Measurements from ENCODE around the gene ANK2.

ANK2 gene

DNA sequence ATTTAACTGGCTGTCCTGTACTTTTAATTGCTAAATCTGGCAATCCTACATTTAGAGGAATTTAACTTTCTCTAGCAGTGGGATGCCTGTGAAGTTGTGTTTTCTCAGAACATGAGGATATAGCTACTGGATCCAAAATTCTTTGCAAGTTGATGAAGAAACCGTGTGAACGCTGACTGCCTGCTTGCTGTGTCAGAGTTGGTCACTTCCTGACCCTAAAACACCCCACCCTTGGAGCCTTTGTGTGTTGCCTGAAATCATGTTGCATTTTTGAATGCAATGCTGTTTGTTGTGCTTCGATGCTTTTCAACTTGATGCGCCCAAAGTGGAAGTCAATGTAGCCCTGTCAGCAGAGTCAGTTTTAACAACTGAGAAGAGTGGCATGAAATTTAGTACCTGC is 211.2 kb downstream of the ANK2 start:
- Histone ChIP-seq H3K4me2 (no peak overlapping the region), H3K4me1 (peaks cover 22% of the 10 kb centered on the region), H3K27me3 (no peaks in the 10 kb centered on the region), H3K9ac (no peak overlapping the region), H3K27ac (no peak overlapping the region), H4K20me1 (no peaks in the 10 kb centered on the region), H3K4me3 (no peak overlapping the region), H3K36me3 (no peaks in the 10 kb centered on the region), H3K9me3 (no peaks in the 10 kb centered on the region)
- TF ChIP-seq Cebpa-rat (IDR thresholded peaks at IDR 0.05): no peak

DNA sequence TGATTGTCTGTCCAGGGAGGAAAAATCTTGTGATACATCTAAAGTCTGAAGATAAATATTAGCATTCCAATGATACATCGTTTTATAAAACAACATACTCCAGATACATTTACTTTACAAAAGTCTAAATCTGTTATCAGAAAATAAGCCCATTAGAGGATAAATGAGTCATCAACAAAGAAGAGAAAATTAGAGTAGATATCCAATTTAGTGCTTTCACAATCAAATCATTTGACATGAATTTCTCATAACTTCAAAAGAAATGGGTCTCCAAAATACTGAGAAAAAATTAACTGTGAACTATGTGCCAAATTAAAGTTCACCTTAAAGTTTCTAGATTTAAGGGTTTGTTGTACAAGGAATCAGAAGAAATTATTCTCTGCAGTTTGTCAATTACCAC is 213.8 kb downstream of the ANK2 start:
- Histone ChIP-seq H4K20me1 (no peaks in the 10 kb centered on the region), H3K4me3 (no peak overlapping the region), H3K4me1 (peaks cover 10% of the 10 kb centered on the region), H3K9ac (no peak overlapping the region), H3K27ac (no peak overlapping the region), H3K36me3 (no peaks in the 10 kb centered on the region), H3K9me3 (no peaks in the 10 kb centered on the region), H3K27me3 (no peaks in the 10 kb centered on the region), H3K4me2 (no peak overlapping the region)
- no peak for TF ChIP-seq Cebpa-rat (IDR thresholded peaks at IDR 0.05)

GRCh38 chr4:113270520-113271319 is 221.3 kb downstream of the ANK2 start:
- no peak overlapping the region for H3K27ac ChIP-seq
- H3K36me3 ChIP-seq: no peaks in the 10 kb centered on the region
- no peaks in the 10 kb centered on the region for H3K27me3 ChIP-seq
- H3K4me2 ChIP-seq: no peak overlapping the region
- no peak for TF ChIP-seq Cebpa-rat (IDR thresholded peaks at IDR 0.05)
- no peaks in the 10 kb centered on the region for H3K4me1 ChIP-seq
- H3K9me3 ChIP-seq: no peaks in the 10 kb centered on the region
- no peak overlapping the region for H3K9ac ChIP-seq
- H4K20me1 ChIP-seq: no peaks in the 10 kb centered on the region
- H3K4me3 ChIP-seq: no peak overlapping the region

DNA sequence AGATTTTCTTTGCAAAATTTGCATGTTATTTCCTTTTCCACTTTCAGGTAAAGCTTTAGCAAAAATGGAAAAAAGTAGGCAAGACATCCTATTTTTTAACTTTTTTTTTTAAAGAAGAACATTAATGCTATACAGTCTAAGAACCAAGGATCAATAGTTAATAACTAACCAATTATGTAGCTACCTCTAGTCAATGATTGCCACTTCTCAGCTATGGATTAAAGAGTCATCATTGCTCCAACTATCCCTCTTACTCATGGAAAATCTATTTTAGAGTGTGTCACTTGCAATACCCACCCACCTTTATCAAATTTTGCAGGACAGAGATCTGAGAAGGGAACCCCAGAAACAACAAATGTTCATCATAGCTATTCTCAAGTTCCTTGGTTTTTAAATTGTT is 223.1 kb downstream of the ANK2 start:
- H3K27me3 ChIP-seq: no peaks in the 10 kb centered on the region
- no peak overlapping the region for H3K4me2 ChIP-seq
- no peaks in the 10 kb centered on the region for H4K20me1 ChIP-seq
- no peak overlapping the region for H3K9ac ChIP-seq
- no peak overlapping the region for H3K27ac ChIP-seq
- H3K4me3 ChIP-seq: no peak overlapping the region
- no peaks in the 10 kb centered on the region for H3K9me3 ChIP-seq
- H3K36me3 ChIP-seq: no peaks in the 10 kb centered on the region
- no peak for TF ChIP-seq Cebpa-rat (IDR thresholded peaks at IDR 0.05)
- H3K4me1 ChIP-seq: no peaks in the 10 kb centered on the region

GRCh38 chr4:113273721-113274220 is 224.3 kb downstream of the ANK2 start:
- Histone ChIP-seq H3K4me2 (no peak overlapping the region), H4K20me1 (no peaks in the 10 kb centered on the region), H3K27me3 (no peaks in the 10 kb centered on the region), H3K36me3 (no peaks in the 10 kb centered on the region), H3K4me1 (no peaks in the 10 kb centered on the region), H3K9ac (no peak overlapping the region), H3K9me3 (no peaks in the 10 kb centered on the region), H3K27ac (no peak overlapping the region), H3K4me3 (no peak overlapping the region)
- no peak for TF ChIP-seq Cebpa-rat (IDR thresholded peaks at IDR 0.05)

GRCh38 chr4:113276464-113277170 is 227.2 kb downstream of the ANK2 start:
- Histone ChIP-seq H3K4me2 (no peak overlapping the region), H3K36me3 (no peaks in the 10 kb centered on the region), H3K9ac (no peak overlapping the region), H4K20me1 (no peaks in the 10 kb centered on the region), H3K27ac (no peak overlapping the region), H3K4me3 (no peak overlapping the region), H3K27me3 (no peaks in the 10 kb centered on the region), H3K9me3 (no peaks in the 10 kb centered on the region), H3K4me1 (no peaks in the 10 kb centered on the region)
- TF ChIP-seq Cebpa-rat (IDR thresholded peaks at IDR 0.05): no peak

DNA sequence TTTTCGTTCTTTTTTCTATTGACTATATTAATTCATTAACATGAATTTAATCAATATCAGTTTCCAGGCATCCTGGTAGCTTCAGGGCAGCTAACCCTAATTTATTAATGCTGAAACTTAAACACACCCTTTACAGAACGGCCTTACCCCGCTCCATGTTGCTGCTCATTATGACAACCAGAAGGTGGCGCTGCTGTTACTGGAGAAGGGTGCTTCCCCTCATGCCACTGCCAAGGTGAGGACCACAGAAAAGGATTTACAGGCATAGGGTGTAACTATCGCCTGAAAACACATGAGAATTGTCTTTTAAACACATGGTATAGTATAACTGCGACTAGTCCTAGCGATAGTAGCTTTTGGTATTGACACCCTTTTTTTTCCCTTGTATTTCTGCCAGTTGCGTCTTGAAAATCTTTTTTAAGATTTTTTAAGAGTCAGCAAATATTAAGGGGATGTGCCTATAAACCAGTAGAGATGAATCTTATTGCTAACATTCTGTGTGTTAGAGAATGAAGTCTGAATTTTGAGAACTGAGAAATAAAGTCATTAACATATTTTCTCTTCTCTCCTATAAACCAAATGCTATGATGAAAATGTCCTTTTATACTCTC is 229.0 kb downstream of the ANK2 start:
- H4K20me1 ChIP-seq: no peaks in the 10 kb centered on the region
- TF ChIP-seq Cebpa-rat (IDR thresholded peaks at IDR 0.05): no peak
- H3K27ac ChIP-seq: no peak overlapping the region
- H3K9ac ChIP-seq: no peak overlapping the region
- no peaks in the 10 kb centered on the region for H3K36me3 ChIP-seq
- no peaks in the 10 kb centered on the region for H3K9me3 ChIP-seq
- H3K4me2 ChIP-seq: no peak overlapping the region
- H3K4me1 ChIP-seq: no peaks in the 10 kb centered on the region
- H3K27me3 ChIP-seq: no peaks in the 10 kb centered on the region
- no peak overlapping the region for H3K4me3 ChIP-seq

GRCh38 chr4:113285501-113285900 is 236.0 kb downstream of the ANK2 start:
- no peaks in the 10 kb centered on the region for H4K20me1 ChIP-seq
- no peak for TF ChIP-seq Cebpa-rat (IDR thresholded peaks at IDR 0.05)
- no peaks in the 10 kb centered on the region for H3K4me1 ChIP-seq
- no peaks in the 10 kb centered on the region for H3K9me3 ChIP-seq
- no peak overlapping the region for H3K27ac ChIP-seq
- H3K36me3 ChIP-seq: no peaks in the 10 kb centered on the region
- H3K4me3 ChIP-seq: no peak overlapping the region
- no peak overlapping the region for H3K4me2 ChIP-seq
- H3K27me3 ChIP-seq: no peaks in the 10 kb centered on the region
- H3K9ac ChIP-seq: no peak overlapping the region

DNA sequence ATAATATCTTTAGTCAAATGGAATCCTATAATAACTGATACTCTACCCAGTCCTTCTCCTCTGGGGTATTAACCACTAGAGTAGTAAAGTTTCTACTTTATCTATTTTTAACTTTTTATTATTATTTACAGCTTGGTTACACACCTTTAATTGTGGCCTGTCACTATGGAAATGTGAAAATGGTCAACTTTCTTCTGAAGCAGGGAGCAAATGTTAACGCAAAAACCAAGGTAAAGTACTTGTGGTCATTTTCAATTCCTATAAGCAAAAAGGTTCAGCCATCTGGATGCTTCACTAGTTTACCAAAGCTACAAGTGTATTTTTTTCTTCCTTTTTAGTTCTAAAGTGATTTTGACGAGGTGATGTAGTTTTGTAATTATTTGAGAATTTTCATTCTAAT is 238.8 kb downstream of the ANK2 start:
- Histone ChIP-seq H3K27me3 (no peaks in the 10 kb centered on the region), H3K9me3 (no peaks in the 10 kb centered on the region), H3K4me3 (no peak overlapping the region), H3K9ac (no peak overlapping the region), H3K27ac (no peak overlapping the region), H3K4me2 (no peak overlapping the region), H3K36me3 (no peaks in the 10 kb centered on the region), H3K4me1 (no peaks in the 10 kb centered on the region), H4K20me1 (no peaks in the 10 kb centered on the region)
- TF ChIP-seq Cebpa-rat (IDR thresholded peaks at IDR 0.05): no peak

GRCh38 chr4:113288696-113289095 is 239.2 kb downstream of the ANK2 start:
- H3K27ac ChIP-seq: no peak overlapping the region
- no peak overlapping the region for H3K4me3 ChIP-seq
- no peaks in the 10 kb centered on the region for H3K4me1 ChIP-seq
- no peaks in the 10 kb centered on the region for H3K27me3 ChIP-seq
- no peaks in the 10 kb centered on the region for H3K36me3 ChIP-seq
- H3K4me2 ChIP-seq: no peak overlapping the region
- no peak for TF ChIP-seq Cebpa-rat (IDR thresholded peaks at IDR 0.05)
- no peak overlapping the region for H3K9ac ChIP-seq
- no peaks in the 10 kb centered on the region for H4K20me1 ChIP-seq
- no peaks in the 10 kb centered on the region for H3K9me3 ChIP-seq

All from BLaER1 (cell line).